GM10266 (cell line): ENCODE data around the gene B3GALT6.
A peak's percentile ranks its signal among the peaks of the same experiment; 100 is the strongest.

Experiments
- DNase-seq: peaks from one replicate; pipeline ENCODE4 v3.0.0; 2012; ENCODE audit errors: extremely low spot score
- CTCF ChIP-seq: IDR thresholded peaks from 2 replicates; pipeline ENCODE4 v1.5.1; 2012; ENCODE audit warnings: mild to moderate bottlenecking, low read depth; ENCODE audit not compliant: control insufficient read depth, insufficient read depth; ENCODE audit errors: missing control alignments

Gene B3GALT6

GRCh38 chr1:1267488-1268283, 35.6 kb downstream of the B3GALT6 start:
- TF ChIP-seq CTCF, result no peak
- no peak for DNase-seq

GRCh38 chr1:1268284-1268682, 36.2 kb downstream of the B3GALT6 start:
- no peak for TF ChIP-seq CTCF
- DNase-seq, result no peak

GRCh38 chr1:1270813-1271212, 38.8 kb downstream of the B3GALT6 start:
- no peak for DNase-seq
- no peak for TF ChIP-seq CTCF

- no peak for DNase-seq
- TF ChIP-seq CTCF, result no peak
Measured at GRCh38 chr1:1272341-1273208, 40.5 kb downstream of the B3GALT6 start.

- DNase-seq, result no peak
Measured at GRCh38 chr1:1273209-1273511, 41.1 kb downstream of the B3GALT6 start.

GRCh38 chr1:1273512-1274298, 41.7 kb downstream of the B3GALT6 start, which contains the start of gene UBE2J2:
Gene UBE2J2 (minus strand): TSS chr1:1273854. CDS start chr1:1267992, 5,862 bp downstream.
- no peak for TF ChIP-seq CTCF

More at GRCh38 chr1:1273209-1273511, 41.1 kb downstream of the B3GALT6 start:
- no peak for TF ChIP-seq CTCF

More at GRCh38 chr1:1273512-1274298, 41.7 kb downstream of the B3GALT6 start, which contains the start of gene UBE2J2:
- DNase-seq, result peak; percentile 100
